Islet precursor cell (in vitro differentiated cells): ENCODE results near the gene XG.
"Not testable (repeated sequence)": the region's sequence is repeated elsewhere in the genome, so short reads cannot be mapped to it uniquely, and the experiment has no call there.

Source experiments
- DNase-seq: peaks from one replicate; pipeline ENCODE4 v3.0.0-alpha.2; 2018

Gene XG

GRCh38 chrX:2751874-2752300 lies at the start of gene XG:
Gene XG (plus strand): TSS chrX:2752040. CDS start chrX:2752275, 235 bp downstream.
- DNase-seq, result not testable (repeated sequence)

- no peak for DNase-seq
These were observed 47.9 kb upstream of the XG start for GRCh38 chrX:2703991-2704369.

GRCh38 chrX:2705046-2705832 lies 46.6 kb upstream of the XG start:
- no peak for DNase-seq

- DNase-seq, result peak; percentile 98
These were observed 44.5 kb upstream of the XG start for GRCh38 chrX:2707334-2707760.

- no peak for DNase-seq
These were observed 43.8 kb upstream of the XG start for GRCh38 chrX:2708021-2708420.

GRCh38 chrX:2708592-2709188 lies 43.1 kb upstream of the XG start:
- DNase-seq, result no peak

GRCh38 chrX:2709556-2709955 lies 42.3 kb upstream of the XG start:
- DNase-seq, result no peak

- DNase-seq, result peak; percentile 72
These were observed 41.6 kb upstream of the XG start for GRCh38 chrX:2710041-2710840.

- DNase-seq, result no peak
These were observed 40.4 kb upstream of the XG start for GRCh38 chrX:2711441-2711840.

- no peak for DNase-seq
These were observed 39.4 kb upstream of the XG start for GRCh38 chrX:2712428-2712827.

GRCh38 chrX:2712890-2713840 lies 38.7 kb upstream of the XG start:
- DNase-seq, result no peak

GRCh38 chrX:2714551-2714950 lies 37.3 kb upstream of the XG start:
- no peak for DNase-seq

- peak; percentile 89 for DNase-seq
These were observed 36.7 kb upstream of the XG start for GRCh38 chrX:2715066-2715600.

- no peak for DNase-seq
These were observed 34.5 kb upstream of the XG start for GRCh38 chrX:2717312-2717711.

- DNase-seq, result no peak
These were observed 33.0 kb upstream of the XG start for GRCh38 chrX:2718821-2719220.

GRCh38 chrX:2719774-2720447 lies 31.9 kb upstream of the XG start:
- no peak for DNase-seq

- DNase-seq, result no peak
These were observed 28.5 kb upstream of the XG start for GRCh38 chrX:2723286-2723879.

- peak; percentile 18 for DNase-seq
These were observed 24.6 kb upstream of the XG start for GRCh38 chrX:2727264-2727663.

- DNase-seq, result no peak
These were observed 19.8 kb upstream of the XG start for GRCh38 chrX:2732076-2732475.

GRCh38 chrX:2732649-2733048 lies 19.2 kb upstream of the XG start:
- no peak for DNase-seq

GRCh38 chrX:2733286-2733685 lies 18.6 kb upstream of the XG start:
- no peak for DNase-seq
